Nephron (organoid): Measurements from ENCODE around the gene HSDL1.

Experiments
- H3K27ac Mint-ChIP-seq, 3 experiments: 2 replicates each; pipeline ENCODE4 v1.8.0; 2020; ENCODE audit warnings: mixed read lengths in 3 of 3, mild to moderate bottlenecking in 2 of 3, moderate library complexity in 1 of 3
- H3K27me3 Mint-ChIP-seq: 2 replicates; pipeline ENCODE4 v1.8.0; 2021; ENCODE audit warnings: low read depth, mild to moderate bottlenecking, moderate library complexity, mixed read lengths
- H3K36me3 Mint-ChIP-seq: 2 replicates; pipeline ENCODE4 v1.8.0; 2020; ENCODE audit warnings: low read depth, mixed read lengths
- H3K4me1 Mint-ChIP-seq: 2 replicates; pipeline ENCODE4 v1.8.0; 2020; ENCODE audit warnings: mixed read lengths
- H3K4me3 Mint-ChIP-seq, 3 experiments: 2 replicates each; pipeline ENCODE4 v1.8.0; 2020; ENCODE audit warnings: mild to moderate bottlenecking in 3 of 3, mixed read lengths in 3 of 3, moderate library complexity in 2 of 3
- H3K9me3 Mint-ChIP-seq: 2 replicates; pipeline ENCODE4 v1.8.0; 2020; ENCODE audit warnings: mixed read lengths
- CTCF ChIP-seq, 3 experiments: fragments of 200-600 bp; sonication (generic); IDR thresholded peaks; one replicate each; pipeline ENCODE4 v1.5.0; 2021; ENCODE audit warnings: antibody characterized with exemption in 3 of 3; ENCODE audit not compliant: unreplicated experiment in 3 of 3

HSDL1 gene

GRCh38 chr16:84105301-84105815, 39.6 kb downstream of the HSDL1 start:
- TF ChIP-seq CTCF (IDR thresholded peaks at IDR 0.05; ENCODE audit: unreplicated experiment in 3 of 3): no peak
- Mint-ChIP-seq H3K36me3 (peaks cover 19% of the 10 kb centered on the region), H3K4me3 (no peak overlapping the region), H3K4me1 (peaks cover 24% of the 10 kb centered on the region), H3K9me3 (no peaks in the 10 kb centered on the region), H3K27ac (no peak overlapping the region), H3K27me3 (peaks cover 5% of the 10 kb centered on the region)

- no peak overlapping the region for H3K4me3 Mint-ChIP-seq
- peaks cover 5% of the 10 kb centered on the region for H3K27me3 Mint-ChIP-seq
- peaks cover 15% of the 10 kb centered on the region for H3K4me1 Mint-ChIP-seq
- H3K27ac Mint-ChIP-seq: no peak overlapping the region
- H3K9me3 Mint-ChIP-seq: no peaks in the 10 kb centered on the region
- TF ChIP-seq CTCF (IDR thresholded peaks at IDR 0.05; ENCODE audit: unreplicated experiment in 3 of 3): no peak
- H3K36me3 Mint-ChIP-seq: peaks cover 24% of the 10 kb centered on the region
Measured at GRCh38 chr16:84104231-84104630, 40.7 kb downstream of the HSDL1 start.

GRCh38 chr16:84103678-84104077, 41.3 kb downstream of the HSDL1 start:
- no peak overlapping the region for H3K27ac Mint-ChIP-seq
- TF ChIP-seq CTCF (IDR thresholded peaks at IDR 0.05; ENCODE audit: unreplicated experiment in 3 of 3): no peak
- peaks cover 5% of the 10 kb centered on the region for H3K27me3 Mint-ChIP-seq
- peaks cover 27% of the 10 kb centered on the region for H3K36me3 Mint-ChIP-seq
- H3K4me3 Mint-ChIP-seq: no peak overlapping the region
- H3K9me3 Mint-ChIP-seq: no peaks in the 10 kb centered on the region
- peaks cover 10% of the 10 kb centered on the region for H3K4me1 Mint-ChIP-seq

GRCh38 chr16:84098939-84099338, 46.0 kb downstream of the HSDL1 start:
- TF ChIP-seq CTCF (IDR thresholded peaks at IDR 0.05; ENCODE audit: unreplicated experiment in 3 of 3): no peak
- Mint-ChIP-seq H3K36me3 (peaks cover 52% of the 10 kb centered on the region), H3K4me3 (peak overlapping the region in 1 of 3 experiments; percentile 11), H3K9me3 (no peaks in the 10 kb centered on the region), H3K4me1 (no peaks in the 10 kb centered on the region), H3K27me3 (no peaks in the 10 kb centered on the region), H3K27ac (peak overlapping the region in 1 of 3 experiments; percentile 85)

GRCh38 chr16:84096447-84097005, 48.5 kb downstream of the HSDL1 start:
- TF ChIP-seq CTCF (IDR thresholded peaks at IDR 0.05; ENCODE audit: unreplicated experiment in 3 of 3): no peak
- H3K27ac Mint-ChIP-seq: peak overlapping the region in 1 of 3 experiments; percentile 79
- peaks cover 69% of the 10 kb centered on the region for H3K36me3 Mint-ChIP-seq
- no peaks in the 10 kb centered on the region for H3K4me1 Mint-ChIP-seq
- H3K4me3 Mint-ChIP-seq: no peak overlapping the region
- no peaks in the 10 kb centered on the region for H3K9me3 Mint-ChIP-seq
- H3K27me3 Mint-ChIP-seq: no peaks in the 10 kb centered on the region

GRCh38 chr16:84095466-84095865, 49.5 kb downstream of the HSDL1 start:
- no peaks in the 10 kb centered on the region for H3K27me3 Mint-ChIP-seq
- no peak for TF ChIP-seq CTCF (IDR thresholded peaks at IDR 0.05; ENCODE audit: unreplicated experiment in 3 of 3)
- no peaks in the 10 kb centered on the region for H3K4me1 Mint-ChIP-seq
- H3K9me3 Mint-ChIP-seq: no peaks in the 10 kb centered on the region
- H3K27ac Mint-ChIP-seq: peak overlapping the region in 2 of 3 experiments; percentile 31 to 64
- H3K4me3 Mint-ChIP-seq: no peak overlapping the region
- H3K36me3 Mint-ChIP-seq: peaks cover 76% of the 10 kb centered on the region
